Measurements from ENCODE around the gene TBC1D17. TPM values are rescaled to one million over a fixed set of nuclear protein-coding genes. Genes with fewer than 3 reads are reported as not detected.

Gene TBC1D17
- total RNA-seq, 1 donor, result 21.4 TPM

DNA sequence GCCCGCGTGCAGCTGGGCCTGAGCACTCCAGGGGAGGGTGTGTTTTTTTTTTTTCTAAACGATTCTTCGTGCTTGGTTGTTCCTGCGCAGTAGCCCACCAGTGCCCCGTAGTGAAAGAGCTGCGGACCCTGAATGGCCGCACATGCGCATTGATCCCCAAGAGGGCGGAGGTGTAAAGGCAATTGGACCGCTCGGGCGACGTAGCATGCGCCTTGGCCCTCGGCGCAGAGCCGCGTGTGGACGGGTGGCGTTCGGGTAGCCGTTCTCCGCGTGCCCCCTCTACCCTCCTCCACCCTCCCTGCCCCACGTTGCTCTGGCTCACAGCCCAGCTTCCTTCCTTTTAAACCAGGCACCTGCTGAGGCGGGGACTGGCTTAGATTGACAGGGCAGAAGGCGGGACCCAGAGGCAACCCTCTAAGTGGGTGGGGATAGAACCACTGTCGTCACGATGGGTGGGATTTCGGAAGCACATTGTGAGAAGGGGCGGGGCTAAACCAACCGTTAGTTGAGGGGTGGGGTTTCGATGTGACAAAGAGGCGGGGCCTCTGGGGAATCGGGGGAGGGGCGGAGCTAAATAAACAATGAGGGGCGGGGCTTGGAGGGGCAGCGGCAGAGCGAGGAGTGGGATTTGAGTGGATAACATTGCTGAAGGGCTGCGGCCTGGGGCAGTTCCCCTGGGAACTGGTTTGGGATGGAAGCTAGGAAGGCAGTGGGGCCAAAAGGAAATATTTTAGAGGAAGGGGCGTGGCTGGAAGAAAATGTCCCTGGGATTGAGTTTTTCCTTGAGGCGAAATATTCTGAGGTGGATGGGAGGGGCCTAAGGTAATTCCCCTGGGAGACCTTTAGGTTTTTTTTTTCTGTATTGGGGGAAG, 52.3 kb downstream of the TBC1D17 start:
- peaks cover 3% of the 10 kb centered on the region for H3K4me1 ChIP-seq (ENCODE audit: insufficient read depth, low read length)
- H3K36me3 ChIP-seq (ENCODE audit: insufficient read depth, low read length), result peaks cover 19% of the 10 kb centered on the region
- DNase-seq (ENCODE audit: insufficient read length, low spot score, missing footprints), result peak; percentile 98
- H3K9me3 ChIP-seq (ENCODE audit: low read depth, low read length), result no peaks in the 10 kb centered on the region
- H3K27ac ChIP-seq (ENCODE audit: low read depth, low read length), result peak overlapping the region; percentile 90
- TF ChIP-seq, protein P1, sequence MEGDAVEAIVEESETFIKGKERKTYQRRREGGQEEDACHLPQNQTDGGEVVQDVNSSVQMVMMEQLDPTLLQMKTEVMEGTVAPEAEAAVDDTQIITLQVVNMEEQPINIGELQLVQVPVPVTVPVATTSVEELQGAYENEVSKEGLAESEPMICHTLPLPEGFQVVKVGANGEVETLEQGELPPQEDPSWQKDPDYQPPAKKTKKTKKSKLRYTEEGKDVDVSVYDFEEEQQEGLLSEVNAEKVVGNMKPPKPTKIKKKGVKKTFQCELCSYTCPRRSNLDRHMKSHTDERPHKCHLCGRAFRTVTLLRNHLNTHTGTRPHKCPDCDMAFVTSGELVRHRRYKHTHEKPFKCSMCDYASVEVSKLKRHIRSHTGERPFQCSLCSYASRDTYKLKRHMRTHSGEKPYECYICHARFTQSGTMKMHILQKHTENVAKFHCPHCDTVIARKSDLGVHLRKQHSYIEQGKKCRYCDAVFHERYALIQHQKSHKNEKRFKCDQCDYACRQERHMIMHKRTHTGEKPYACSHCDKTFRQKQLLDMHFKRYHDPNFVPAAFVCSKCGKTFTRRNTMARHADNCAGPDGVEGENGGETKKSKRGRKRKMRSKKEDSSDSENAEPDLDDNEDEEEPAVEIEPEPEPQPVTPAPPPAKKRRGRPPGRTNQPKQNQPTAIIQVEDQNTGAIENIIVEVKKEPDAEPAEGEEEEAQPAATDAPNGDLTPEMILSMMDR (IDR thresholded peaks at IDR 0.05; ENCODE audit: extremely low read depth, low read depth, low read length), result no peak
- peak overlapping the region; percentile 99 for H2AFZ ChIP-seq (ENCODE audit: low read length)
- peaks cover 13% of the 10 kb centered on the region for H4K20me1 ChIP-seq (ENCODE audit: insufficient read depth, low read length)
- H3K79me2 ChIP-seq (ENCODE audit: insufficient read depth, low read length), result peaks cover 41% of the 10 kb centered on the region
- peak overlapping the region; percentile 83 for H3K4me2 ChIP-seq (ENCODE audit: insufficient read depth, low read length)
- no peaks in the 10 kb centered on the region for H3K27me3 ChIP-seq (ENCODE audit: insufficient read depth, low read length)
- peak overlapping the region; percentile 91 for H3K4me3 ChIP-seq (ENCODE audit: insufficient read depth, low read length)

DNA sequence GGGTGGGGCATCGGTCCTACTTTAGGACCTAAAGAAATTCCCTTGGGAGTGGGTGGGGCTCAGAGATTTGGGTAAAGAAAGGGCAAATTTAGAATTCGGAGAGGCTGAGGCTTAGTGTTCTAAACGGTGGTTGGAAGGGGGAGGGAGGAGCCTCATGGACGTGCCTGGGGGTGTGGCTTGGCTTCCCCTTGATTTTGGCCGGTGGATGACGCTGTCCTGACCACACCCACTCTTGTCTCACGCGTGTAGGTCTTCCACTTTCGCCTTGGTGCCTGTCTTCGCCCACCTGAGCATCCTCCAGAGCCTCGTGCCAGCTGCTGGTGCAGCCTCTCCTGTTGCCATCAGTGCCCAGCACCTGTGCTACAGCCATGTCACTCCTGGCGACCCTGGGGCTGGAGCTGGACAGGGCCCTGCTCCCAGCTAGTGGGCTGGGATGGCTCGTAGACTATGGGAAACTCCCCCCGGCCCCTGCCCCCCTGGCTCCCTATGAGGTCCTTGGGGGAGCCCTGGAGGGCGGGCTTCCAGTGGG, 53.0 kb downstream of the TBC1D17 start:
- peaks cover 8% of the 10 kb centered on the region for H4K20me1 ChIP-seq (ENCODE audit: insufficient read depth, low read length)
- H3K4me1 ChIP-seq (ENCODE audit: insufficient read depth, low read length), result peaks cover 3% of the 10 kb centered on the region
- H3K4me3 ChIP-seq (ENCODE audit: insufficient read depth, low read length), result peak overlapping the region; percentile 91
- H3K4me2 ChIP-seq (ENCODE audit: insufficient read depth, low read length), result peak overlapping the region; percentile 83
- H3K27ac ChIP-seq (ENCODE audit: low read depth, low read length), result no peak overlapping the region
- H2AFZ ChIP-seq (ENCODE audit: low read length), result no peak overlapping the region
- H3K36me3 ChIP-seq (ENCODE audit: insufficient read depth, low read length), result peaks cover 16% of the 10 kb centered on the region
- no peaks in the 10 kb centered on the region for H3K9me3 ChIP-seq (ENCODE audit: low read depth, low read length)
- H3K27me3 ChIP-seq (ENCODE audit: insufficient read depth, low read length), result no peaks in the 10 kb centered on the region
- peaks cover 34% of the 10 kb centered on the region for H3K79me2 ChIP-seq (ENCODE audit: insufficient read depth, low read length)
- TF ChIP-seq, protein P1 (IDR thresholded peaks at IDR 0.05; ENCODE audit: extremely low read depth, low read depth, low read length), result no peak
- peak; percentile 83 for DNase-seq (ENCODE audit: insufficient read length, low spot score, missing footprints)

DNA sequence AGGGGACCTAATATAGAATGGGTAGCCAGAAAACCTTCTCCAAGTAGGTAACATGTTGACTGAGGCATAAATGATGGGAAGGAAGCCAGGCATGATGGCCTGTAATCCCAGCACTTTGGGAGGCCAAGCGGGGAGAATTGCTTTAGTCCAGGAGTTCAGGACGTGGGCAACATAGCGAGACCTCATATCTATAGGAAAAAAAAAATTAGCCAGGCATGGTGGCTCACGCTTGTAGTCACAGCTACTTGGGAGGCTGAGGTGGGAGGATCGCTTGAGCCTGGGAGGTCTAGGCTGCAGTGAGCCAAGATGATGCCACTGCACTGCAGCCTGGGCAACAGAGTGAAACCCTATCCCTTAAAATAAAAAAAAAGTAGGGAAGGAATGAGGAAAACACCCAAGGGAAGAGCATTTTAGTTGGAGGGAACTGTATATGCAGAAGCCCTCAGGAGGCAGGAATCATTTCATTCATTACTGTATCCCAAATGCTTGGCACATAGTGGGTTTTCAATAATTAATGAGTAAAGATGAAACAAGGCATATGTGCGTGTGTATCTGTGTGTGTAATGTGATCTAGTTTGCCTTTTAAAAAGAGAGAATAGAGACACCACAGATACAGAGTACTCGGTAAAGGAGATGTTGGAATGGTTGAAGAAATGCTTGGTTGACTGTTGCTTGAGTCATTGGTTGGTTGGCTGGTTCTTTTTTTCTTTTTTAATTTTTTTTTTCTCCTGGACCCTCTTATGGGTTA, 54.0 kb downstream of the TBC1D17 start:
- peaks cover 3% of the 10 kb centered on the region for H3K4me1 ChIP-seq (ENCODE audit: insufficient read depth, low read length)
- no peak overlapping the region for H2AFZ ChIP-seq (ENCODE audit: low read length)
- no peak overlapping the region for H3K4me2 ChIP-seq (ENCODE audit: insufficient read depth, low read length)
- no peaks in the 10 kb centered on the region for H3K9me3 ChIP-seq (ENCODE audit: low read depth, low read length)
- H3K27me3 ChIP-seq (ENCODE audit: insufficient read depth, low read length), result no peaks in the 10 kb centered on the region
- H4K20me1 ChIP-seq (ENCODE audit: insufficient read depth, low read length), result peaks cover 8% of the 10 kb centered on the region
- H3K4me3 ChIP-seq (ENCODE audit: insufficient read depth, low read length), result no peak overlapping the region
- DNase-seq (ENCODE audit: insufficient read length, low spot score, missing footprints), result no peak
- H3K27ac ChIP-seq (ENCODE audit: low read depth, low read length), result no peak overlapping the region
- H3K79me2 ChIP-seq (ENCODE audit: insufficient read depth, low read length), result peaks cover 26% of the 10 kb centered on the region
- peaks cover 10% of the 10 kb centered on the region for H3K36me3 ChIP-seq (ENCODE audit: insufficient read depth, low read length)
- TF ChIP-seq, protein P1 (IDR thresholded peaks at IDR 0.05; ENCODE audit: extremely low read depth, low read depth, low read length), result no peak

All from osteoblast (primary cell).